ENCODE measurements around the gene LRRC2.
"Not testable (repeated sequence)": the region's sequence is repeated elsewhere in the genome, so short reads cannot be mapped to it uniquely, and the experiment has no call there.

The LRRC2 gene

GRCh38 chr3:46551615-46552014 is 14.5 kb downstream of the LRRC2 start:
- no peak for DNase-seq

GRCh38 chr3:46549989-46550388 is 16.1 kb downstream of the LRRC2 start:
- no peak for DNase-seq

- DNase-seq, result no peak
Observed at GRCh38 chr3:46549408-46549904, 16.6 kb downstream of the LRRC2 start.

- DNase-seq, result not testable (repeated sequence)
Observed at GRCh38 chr3:46548611-46549010, 17.5 kb downstream of the LRRC2 start.

- DNase-seq, result no peak
Observed at GRCh38 chr3:46546896-46547440, 19.1 kb downstream of the LRRC2 start.

GRCh38 chr3:46545818-46546630 is 20.1 kb downstream of the LRRC2 start:
- DNase-seq, result no peak

- no peak for DNase-seq
Observed at GRCh38 chr3:46544771-46545503, 21.2 kb downstream of the LRRC2 start.

- no peak for DNase-seq
Observed at GRCh38 chr3:46542801-46543201, 23.3 kb downstream of the LRRC2 start.

- DNase-seq, result no peak
Observed at GRCh38 chr3:46542344-46542743, 23.8 kb downstream of the LRRC2 start.

- no peak for DNase-seq
Observed at GRCh38 chr3:46541835-46542234, 24.3 kb downstream of the LRRC2 start.

GRCh38 chr3:46540550-46540949 is 25.6 kb downstream of the LRRC2 start:
- DNase-seq, result no peak

- no peak for DNase-seq
Observed at GRCh38 chr3:46539443-46540005, 26.6 kb downstream of the LRRC2 start.

- DNase-seq, result peak; percentile 15 to 78 (median 46)
Observed at GRCh38 chr3:46538803-46539442, 27.2 kb downstream of the LRRC2 start.

GRCh38 chr3:46538425-46538802 is 27.7 kb downstream of the LRRC2 start:
- DNase-seq, result not testable (repeated sequence)

- no peak for DNase-seq
Observed at GRCh38 chr3:46537779-46538178, 28.3 kb downstream of the LRRC2 start.

GRCh38 chr3:46537316-46537715 is 28.8 kb downstream of the LRRC2 start:
- DNase-seq, result no peak

- no peak for DNase-seq
Observed at GRCh38 chr3:46536758-46537157, 29.3 kb downstream of the LRRC2 start.

- no peak for DNase-seq
Observed at GRCh38 chr3:46535746-46536145, 30.4 kb downstream of the LRRC2 start.

- no peak for DNase-seq
Observed at GRCh38 chr3:46533091-46533490, 33.0 kb downstream of the LRRC2 start.

GRCh38 chr3:46527239-46527638 is 38.9 kb downstream of the LRRC2 start:
- DNase-seq, result no peak

- DNase-seq, result no peak
Observed at GRCh38 chr3:46524832-46525231, 41.3 kb downstream of the LRRC2 start.

GRCh38 chr3:46524008-46524407 is 42.1 kb downstream of the LRRC2 start:
- no peak for DNase-seq

- no peak for DNase-seq
Observed at GRCh38 chr3:46523556-46523955, 42.5 kb downstream of the LRRC2 start.

All from activated naive CD4-positive, alpha-beta T cell (primary cell).